Heart right ventricle (tissue), 16 donors: ENCODE measurements around the gene CHID1. TPM values are rescaled to one million over a fixed set of nuclear protein-coding genes. Genes with fewer than 3 reads are reported as not detected.

ENCODE experiments used
- ATAC-seq, 8 donors: fragments of 200-7000 bp; cut with Tn5 transposase; one replicate each; pipeline ENCODE4 v1.9.1; 2020; ENCODE audit warnings: mild to moderate bottlenecking in 8 of 8, moderate library complexity in 8 of 8, moderate number of reproducible peaks in 1 of 8
- DNase-seq, 2 donors: peaks; one replicate each; pipeline ENCODE4 v3.0.0-alpha.2; 2020
- H3K27ac ChIP-seq, 10 donors: fragments of 200-600 bp; sonication (generic) in 2 of 10; one replicate each; pipeline versions ENCODE4 v1.5.0 to v1.8.0; 2020 to 2022; ENCODE audit warnings: mild to moderate bottlenecking in 3 of 10
- H3K27me3 ChIP-seq, 7 donors: fragments of 200-600 bp; one replicate each; pipeline ENCODE4 v1.8.0; 2021 to 2022; ENCODE audit warnings: mild to moderate bottlenecking in 2 of 7
- H3K36me3 ChIP-seq, 9 donors: fragments of 200-600 bp; sonication (generic) in 1 of 9; one replicate each; pipeline versions ENCODE4 v1.5.0 to v1.8.0; 2020 to 2022; ENCODE audit warnings: mild to moderate bottlenecking in 2 of 9
- H3K4me1 ChIP-seq, 9 donors: fragments of 200-600 bp; sonication (generic) in 1 of 9; one replicate each; pipeline versions ENCODE4 v1.5.0 to v1.8.0; 2020 to 2022; ENCODE audit warnings: mild to moderate bottlenecking in 4 of 9
- H3K4me3 ChIP-seq, 10 donors: fragments of 200-600 bp; sonication (generic) in 2 of 10; one replicate each; pipeline versions ENCODE4 v1.5.0 to v1.8.0; 2020 to 2022; ENCODE audit warnings: mild to moderate bottlenecking in 7 of 10, moderate library complexity in 2 of 10
- H3K9me3 ChIP-seq, 11 donors: fragments of 200-600 bp in 10 of 11; sonication (generic) in 2 of 11; one replicate each; pipeline versions ENCODE4 v1.5.0 to v1.8.0; 2013 to 2022; ENCODE audit warnings: mild to moderate bottlenecking in 2 of 11, control low read depth in 1 of 11, moderate library complexity in 1 of 11
- WGBS, 2 donors: extraction: QIAGEN DNeasy Blood & Tissue Kit; methylation state at CpG; one replicate each; pipeline ENCODE4 v1.1.7; 2013; ENCODE audit warnings: inconsistent platforms in 1 of 2; 5-methylcytosine and 5-hydroxymethylcytosine counted together
- intact Hi-C, 10 donors: fragments of 100-400 bp; cut with DNase I; formaldehyde crosslinking; loops; one replicate each; pipeline versions ENCODE4 v1.11.1 to v1.14.2; 2022
- polyA plus RNA-seq, 2 donors: library from polyadenylated mRNA; stranded (reverse); fragments of 200-250 nt; gene quantifications; one replicate each; pipeline ENCODE4 v1.2.3, GENCODE V29; 2013
- total RNA-seq, 10 donors: library from RNA; stranded (reverse); fragmentation: NEBNext Ultra II Directional in 3 of 10; extraction: Animal tissue kit (Norgen Biotek cat#: 25700) in 3 of 10; gene quantifications; one replicate each; pipeline versions ENCODE4 v1.2.1 to v1.2.4, GENCODE V29; 2021 to 2023
- TF ChIP-seq, protein P1 (sequence below), 9 donors: fragments of 200-600 bp; sonication (generic) in 2 of 9; IDR thresholded peaks; one replicate each; pipeline versions ENCODE4 v1.5.0 to v1.8.0; 2021 to 2022; ENCODE audit warnings: antibody characterized with exemption in 9 of 9, mild to moderate bottlenecking in 5 of 9, moderate library complexity in 1 of 9
- donor health status: Arrhythmogenic right ventricular cardiomyopathy.
- donor health status: ischemic (EF 13 %, LVEDD 7.1; RV severe dilation, severe dysfunction).
- donor health status: healthy with polysubstance abuse.
- donor health status: DM: no; HTN: yes; CAD: no.
- donor health status: DM: no; HTN: no; CAD: no.
- donor health status: ischemic (EF 25% LVEDD 6.9; RV normal size, moderate dysfunction).
- donor health status: ischemic (EF 25% LVEDD 5.7; RV mildly dilated, moderate dysfunction).
- donor health status: healthy.
- donor health status: DM: yes; HTN: yes; CAD: no.
- donor health status: Ischemic cardiomyopathy.
- donor health status: ischemic (EF 35%, LVEDD 5.7; RV mildly dilated, moderate dysfunction).
- donor health status: nonischemic (EF 11% LVEDD 7.7; RV severe dilation, severe dysfunction).
- donor health status: DM: yes; HTN: yes; CAD: no.
- donor health status: PGD.
- donor health status: ischemic (EF 29% LVEDD 5.4; RV normal size, mild dysfunction).
- donor health status: nonischemic (EF 23%, LVEDD 6.1; RV moderate dilation, normal function).

CHID1 gene
- total and polyA plus RNA-seq, 12 donors = 40.1 to 75.2 (median 57.5) TPM

GRCh38 chr11:888310-889212 lies 22.0 kb downstream of the CHID1 start:
- intact Hi-C loops = no loop called here
- Histone ChIP-seq H3K4me1 (no peaks in the 10 kb centered on the region), H3K36me3 (peaks cover 0 to 44% (median 0%) of the 10 kb centered on the region in 9 donors), H3K27me3 (no peaks in the 10 kb centered on the region), H3K4me3 (no peak overlapping the region), H3K9me3 (no peaks in the 10 kb centered on the region), H3K27ac (no peak overlapping the region)
- 92 to 93% methylated on average over 45 of the region's 45 CpGs for WGBS, 2 donors
- no peak for DNase-seq
- no peak for ATAC-seq
- TF ChIP-seq, protein P1, sequence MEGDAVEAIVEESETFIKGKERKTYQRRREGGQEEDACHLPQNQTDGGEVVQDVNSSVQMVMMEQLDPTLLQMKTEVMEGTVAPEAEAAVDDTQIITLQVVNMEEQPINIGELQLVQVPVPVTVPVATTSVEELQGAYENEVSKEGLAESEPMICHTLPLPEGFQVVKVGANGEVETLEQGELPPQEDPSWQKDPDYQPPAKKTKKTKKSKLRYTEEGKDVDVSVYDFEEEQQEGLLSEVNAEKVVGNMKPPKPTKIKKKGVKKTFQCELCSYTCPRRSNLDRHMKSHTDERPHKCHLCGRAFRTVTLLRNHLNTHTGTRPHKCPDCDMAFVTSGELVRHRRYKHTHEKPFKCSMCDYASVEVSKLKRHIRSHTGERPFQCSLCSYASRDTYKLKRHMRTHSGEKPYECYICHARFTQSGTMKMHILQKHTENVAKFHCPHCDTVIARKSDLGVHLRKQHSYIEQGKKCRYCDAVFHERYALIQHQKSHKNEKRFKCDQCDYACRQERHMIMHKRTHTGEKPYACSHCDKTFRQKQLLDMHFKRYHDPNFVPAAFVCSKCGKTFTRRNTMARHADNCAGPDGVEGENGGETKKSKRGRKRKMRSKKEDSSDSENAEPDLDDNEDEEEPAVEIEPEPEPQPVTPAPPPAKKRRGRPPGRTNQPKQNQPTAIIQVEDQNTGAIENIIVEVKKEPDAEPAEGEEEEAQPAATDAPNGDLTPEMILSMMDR (IDR thresholded peaks at IDR 0.05) = no peak

DNA sequence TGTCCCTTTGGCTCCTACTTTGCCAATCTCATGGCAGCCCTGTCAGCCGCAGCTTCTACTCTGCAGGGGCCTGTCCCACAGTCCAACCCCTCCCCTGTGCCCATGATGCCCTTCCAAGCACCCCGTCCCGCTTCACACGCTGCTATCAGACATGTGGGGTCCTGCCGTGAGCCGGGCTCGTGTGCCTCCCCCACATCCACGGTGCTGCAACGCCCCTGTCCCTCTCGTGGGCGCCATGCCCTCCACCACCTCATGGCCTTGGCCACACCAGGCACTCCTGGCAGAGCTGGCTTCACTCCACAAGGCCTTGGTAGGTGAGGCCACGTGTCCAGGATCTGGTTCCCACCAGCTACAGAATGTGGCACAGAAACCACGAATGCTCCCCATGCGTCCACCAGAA lies 23.0 kb downstream of the CHID1 start:
- TF ChIP-seq, protein P1 (IDR thresholded peaks at IDR 0.05) = no peak
- no peak for DNase-seq
- Histone ChIP-seq H3K9me3 (no peaks in the 10 kb centered on the region), H3K36me3 (peaks cover 0 to 54% (median 0%) of the 10 kb centered on the region in 9 donors), H3K4me3 (no peak overlapping the region), H3K4me1 (no peaks in the 10 kb centered on the region), H3K27me3 (no peaks in the 10 kb centered on the region), H3K27ac (no peak overlapping the region)
- 93% methylated on average over 14 of the region's 14 CpGs for WGBS, 2 donors
- intact Hi-C loops = no loop called here
- ATAC-seq = no peak

DNA sequence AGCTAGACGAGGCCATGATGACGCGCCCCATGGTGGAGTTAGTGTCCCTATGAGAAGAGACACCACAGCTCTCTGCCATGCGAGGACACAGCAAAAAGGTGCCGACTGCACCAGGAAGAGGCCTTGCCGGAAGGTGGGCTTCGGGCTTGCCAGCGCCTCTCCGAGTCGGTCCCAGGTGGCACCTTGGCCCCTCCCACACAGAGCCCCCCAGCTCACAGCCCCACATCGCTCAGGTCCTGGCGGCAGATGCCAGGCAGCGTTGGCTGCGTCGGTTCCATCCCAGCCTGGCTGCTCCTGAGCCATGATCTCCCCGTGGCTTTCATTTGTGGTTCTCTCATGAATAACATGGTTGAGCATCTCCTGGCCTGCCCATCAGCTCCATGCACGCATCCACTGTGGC lies 24.0 kb downstream of the CHID1 start:
- Histone ChIP-seq H3K4me1 (no peaks in the 10 kb centered on the region), H3K27me3 (no peaks in the 10 kb centered on the region), H3K27ac (no peak overlapping the region), H3K4me3 (no peak overlapping the region), H3K9me3 (no peaks in the 10 kb centered on the region), H3K36me3 (peaks cover 0 to 60% (median 0%) of the 10 kb centered on the region in 9 donors)
- no peak for DNase-seq
- no peak for ATAC-seq
- TF ChIP-seq, protein P1 (IDR thresholded peaks at IDR 0.05) = no peak
- intact Hi-C loops = no loop called here
- 95% methylated on average over 17 of the region's 17 CpGs for WGBS, 2 donors

- Histone ChIP-seq H3K4me3 (no peak overlapping the region), H3K36me3 (peaks cover 0 to 71% (median 0%) of the 10 kb centered on the region in 9 donors), H3K4me1 (no peaks in the 10 kb centered on the region), H3K9me3 (no peaks in the 10 kb centered on the region), H3K27me3 (no peaks in the 10 kb centered on the region), H3K27ac (no peak overlapping the region)
- ATAC-seq = no peak
- intact Hi-C loops = no loop called here
- no peak for DNase-seq
- 87 to 88% methylated on average over 16 of the region's 16 CpGs for WGBS, 2 donors
- TF ChIP-seq, protein P1 (IDR thresholded peaks at IDR 0.05) = no peak
These were observed 26.0 kb downstream of the CHID1 start for GRCh38 chr11:884578-885070.
